Epithelial cell of proximal tubule (primary cell): Measurements from ENCODE around the gene PDE6D. TPM values are rescaled to one million over a fixed set of nuclear protein-coding genes. Genes with fewer than 3 reads are reported as not detected.

ENCODE experiments used
- DNase-seq: peaks from one replicate; pipeline ENCODE4 v3.0.0-alpha.2; 2011; ENCODE audit warnings: low read depth
- H3K4me3 ChIP-seq: 2 replicates; pipeline ENCODE4 v1.5.1; 2011; ENCODE audit warnings: low read depth, mild to moderate bottlenecking, low read length
- CTCF ChIP-seq: conservative IDR thresholded peaks from 2 replicates; pipeline ENCODE4 v1.5.1; 2012; ENCODE audit warnings: low read depth, mild to moderate bottlenecking, low read length
- total RNA-seq: library from RNA; depleted of rRNA; stranded (reverse); fragments of >200 nt; gene quantifications from 2 replicates; pipeline ENCODE4 v1.2.3, GENCODE V29; 2015

Gene PDE6D
- total RNA-seq, 1 donor from 2014 or later: 32.9 TPM

GRCh38 chr2:231699006-231699405 lies 82.1 kb downstream of the PDE6D start:
- H3K4me3 ChIP-seq: no peak overlapping the region
- no peak for DNase-seq
- TF ChIP-seq CTCF: no peak

- TF ChIP-seq CTCF: no peak
- no peak for DNase-seq
Measured at GRCh38 chr2:231696004-231696367, 85.1 kb downstream of the PDE6D start.

GRCh38 chr2:231693956-231694355 lies 87.1 kb downstream of the PDE6D start:
- no peak for TF ChIP-seq CTCF
- H3K4me3 ChIP-seq: no peak overlapping the region
- no peak for DNase-seq

More at GRCh38 chr2:231696004-231696367, 85.1 kb downstream of the PDE6D start:
- no peak overlapping the region for H3K4me3 ChIP-seq

DNA sequence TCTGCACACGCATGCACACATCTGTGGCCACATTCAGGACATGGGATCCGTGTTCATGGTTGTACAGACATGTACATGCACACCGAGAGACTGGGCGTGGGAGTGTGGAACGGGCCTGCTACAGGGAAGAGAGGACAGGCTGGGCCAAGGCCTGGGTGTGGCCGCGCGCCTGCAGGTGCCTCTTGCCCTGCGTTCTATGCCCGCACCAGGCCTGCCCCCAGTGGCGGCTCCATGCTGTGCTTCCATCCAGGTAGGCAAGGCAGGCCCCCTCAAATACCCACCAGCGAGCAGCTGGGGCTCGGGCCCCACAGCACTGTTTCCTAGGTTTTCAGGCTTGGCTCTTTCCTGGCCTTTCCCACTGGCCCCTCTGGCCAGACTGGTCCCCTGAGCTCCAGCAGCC lies 88.2 kb downstream of the PDE6D start:
- no peak for DNase-seq
- no peak overlapping the region for H3K4me3 ChIP-seq
- TF ChIP-seq CTCF: no peak

DNA sequence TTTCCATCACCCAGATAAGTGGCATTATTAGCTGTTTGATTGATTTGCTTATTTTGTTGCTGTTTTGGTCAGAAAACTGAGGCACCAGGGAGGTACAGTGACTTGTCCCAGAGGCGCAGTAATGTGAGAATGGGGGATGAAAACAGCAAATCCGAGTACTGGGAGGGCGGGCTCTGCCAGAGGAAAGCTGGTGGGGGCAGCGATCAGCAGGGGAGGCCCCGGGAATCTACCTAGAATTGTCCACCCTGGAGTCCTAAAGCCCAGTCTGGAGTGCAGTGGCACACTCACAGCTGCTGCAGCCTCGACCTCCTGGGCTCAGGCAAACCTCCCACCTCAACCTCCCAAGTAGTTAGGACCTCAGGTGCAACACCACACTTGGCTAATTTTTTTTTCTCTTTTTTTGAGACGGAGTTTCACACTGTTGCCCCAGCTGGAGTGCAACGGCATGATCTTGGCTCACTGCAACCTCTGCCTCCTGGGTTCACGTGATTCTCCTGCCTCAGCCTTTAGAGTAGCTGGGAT lies 89.8 kb downstream of the PDE6D start:
- no peak for DNase-seq
- no peak overlapping the region for H3K4me3 ChIP-seq
- TF ChIP-seq CTCF: no peak

GRCh38 chr2:231689124-231689893 lies 91.8 kb downstream of the PDE6D start:
- no peak for TF ChIP-seq CTCF
- no peak overlapping the region for H3K4me3 ChIP-seq
- DNase-seq: no peak

- H3K4me3 ChIP-seq: no peak overlapping the region
- no peak for DNase-seq
- no peak for TF ChIP-seq CTCF
Measured at GRCh38 chr2:231688719-231689118, 92.4 kb downstream of the PDE6D start.
